GM18502 (cell line): ENCODE results near the gene HDAC9.

Experiments used
- ATAC-seq: cut with Tn5 transposase; IDR thresholded peaks from one replicate; pipeline ENCODE4 v1.9.1; 2021; ENCODE audit warnings: mild to moderate bottlenecking; ENCODE audit not compliant: unreplicated experiment, poor library complexity

Gene HDAC9

DNA sequence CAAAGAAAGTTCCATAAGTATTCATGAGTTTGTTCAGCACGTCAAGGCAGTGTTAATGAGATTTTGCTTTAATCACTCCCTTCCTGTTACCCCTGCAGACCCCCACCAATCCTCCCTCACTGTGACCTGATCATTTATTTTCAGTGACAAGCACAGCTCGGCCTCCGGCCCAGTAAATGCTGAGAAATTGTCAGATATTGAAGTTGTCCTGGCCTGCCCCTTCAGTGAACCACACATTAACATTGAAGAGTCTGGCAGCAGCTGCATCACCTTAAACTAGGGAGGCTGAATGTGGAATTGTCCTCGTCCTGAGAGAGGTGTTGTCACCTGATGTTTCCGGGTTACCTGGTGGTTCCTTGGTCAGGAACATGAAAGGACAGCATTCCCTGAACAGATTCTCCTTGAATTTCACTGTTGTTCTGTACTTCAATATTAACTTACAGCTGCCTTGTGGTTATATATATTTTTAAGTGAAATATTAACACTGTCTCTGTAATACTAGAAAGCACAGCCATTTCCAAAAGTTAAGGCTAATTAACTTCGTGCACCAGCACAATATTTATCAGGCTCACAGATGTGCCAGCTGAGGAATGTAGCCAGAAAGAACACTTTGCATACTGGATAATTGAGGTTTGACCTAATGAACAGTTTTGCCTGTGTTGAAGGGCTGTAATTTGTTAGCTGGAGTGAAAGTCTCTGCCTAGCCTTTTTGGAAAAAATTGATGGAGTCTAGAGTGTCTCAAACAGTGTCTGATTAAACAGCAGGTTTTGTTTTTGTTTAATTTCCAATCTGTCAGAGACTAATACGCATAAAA lies 265.3 kb downstream of the HDAC9 start:
- no peak for ATAC-seq

- no peak for ATAC-seq
Measured at GRCh38 chr7:18762189-18762588, 266.6 kb downstream of the HDAC9 start.

GRCh38 chr7:18768256-18768655 lies 272.7 kb downstream of the HDAC9 start:
- no peak for ATAC-seq

GRCh38 chr7:18770154-18770811 lies 274.7 kb downstream of the HDAC9 start:
- no peak for ATAC-seq

DNA sequence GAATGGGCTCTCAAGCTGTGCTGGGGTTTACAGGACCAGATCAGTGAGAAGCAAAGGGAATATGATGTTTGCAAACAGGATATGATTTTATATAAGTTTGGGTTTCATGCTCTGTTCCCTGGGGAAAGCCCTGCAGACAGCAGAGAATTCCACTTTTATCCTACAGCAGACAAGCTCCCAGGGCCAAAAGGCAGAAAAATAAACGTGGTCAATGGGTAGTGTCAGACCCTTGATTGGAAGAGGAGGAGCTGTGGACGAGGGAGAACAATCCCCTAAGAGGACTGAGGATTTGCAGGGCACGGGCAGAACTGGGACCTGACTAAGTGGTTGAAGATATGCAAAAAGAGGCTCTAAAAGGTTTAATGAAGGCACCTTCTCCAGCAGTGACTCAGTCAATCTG lies 275.3 kb downstream of the HDAC9 start:
- no peak for ATAC-seq

DNA sequence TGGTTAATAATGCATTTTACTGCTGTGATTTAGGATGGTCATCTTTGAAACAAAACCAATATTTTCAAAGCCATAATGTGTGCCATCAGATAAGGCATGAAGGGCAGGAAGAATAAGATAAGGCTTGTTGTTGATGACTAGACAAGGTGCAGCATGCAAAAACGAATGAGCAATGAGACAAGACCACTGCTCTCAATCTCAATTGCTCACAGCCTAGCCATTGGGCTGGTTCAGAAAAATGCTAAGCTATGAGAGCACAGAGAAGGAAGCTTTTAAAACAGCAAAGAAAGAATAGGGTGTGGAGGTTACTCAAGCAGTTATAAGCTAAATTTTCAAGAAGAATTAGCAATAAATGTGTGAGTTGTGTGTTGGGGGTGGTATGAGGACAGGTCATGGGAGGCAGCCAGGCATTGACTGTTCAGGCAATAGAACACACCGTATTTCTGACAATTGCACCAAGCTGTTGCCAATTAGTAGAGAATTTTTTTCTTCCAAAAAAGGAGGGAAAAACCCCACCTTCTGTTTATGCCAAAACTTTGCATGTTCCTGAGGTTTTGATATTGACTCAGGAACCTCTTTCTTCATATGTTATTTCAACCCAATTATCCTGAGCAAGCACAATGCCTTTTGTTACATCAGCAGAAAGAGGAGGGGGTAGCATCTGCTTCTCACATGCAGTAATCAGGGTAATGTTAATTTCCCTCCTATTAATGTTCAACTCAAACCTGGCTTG lies 276.5 kb downstream of the HDAC9 start:
- ATAC-seq, result no peak

- ATAC-seq, result no peak
Measured at GRCh38 chr7:18772567-18772965, 277.0 kb downstream of the HDAC9 start.

DNA sequence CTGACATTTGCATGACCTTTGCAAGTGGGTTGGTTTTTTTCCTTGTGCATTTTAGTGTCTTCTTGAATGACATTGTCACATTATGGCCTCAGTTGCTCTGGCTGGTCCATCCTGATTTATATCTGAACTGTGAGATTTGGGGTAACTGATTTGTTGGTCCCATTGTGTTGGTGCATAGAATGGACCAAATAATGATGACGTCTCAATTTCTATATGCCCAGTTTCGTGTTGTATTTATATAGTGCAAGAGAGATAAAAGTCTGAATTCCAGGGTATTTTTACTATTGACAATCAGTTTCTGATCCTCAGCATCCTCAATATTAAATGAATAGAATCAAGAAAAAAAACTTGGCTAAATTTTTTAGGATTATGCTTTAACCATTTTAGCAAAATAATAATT lies 281.8 kb downstream of the HDAC9 start:
- no peak for ATAC-seq

GRCh38 chr7:18778594-18778993 lies 283.0 kb downstream of the HDAC9 start:
- no peak for ATAC-seq

- ATAC-seq, result no peak
Measured at GRCh38 chr7:18780266-18780665, 284.7 kb downstream of the HDAC9 start.

- ATAC-seq, result no peak
Measured at GRCh38 chr7:18780938-18781337, 285.4 kb downstream of the HDAC9 start.

- ATAC-seq, result no peak
Measured at GRCh38 chr7:18786196-18786727, 290.7 kb downstream of the HDAC9 start.

DNA sequence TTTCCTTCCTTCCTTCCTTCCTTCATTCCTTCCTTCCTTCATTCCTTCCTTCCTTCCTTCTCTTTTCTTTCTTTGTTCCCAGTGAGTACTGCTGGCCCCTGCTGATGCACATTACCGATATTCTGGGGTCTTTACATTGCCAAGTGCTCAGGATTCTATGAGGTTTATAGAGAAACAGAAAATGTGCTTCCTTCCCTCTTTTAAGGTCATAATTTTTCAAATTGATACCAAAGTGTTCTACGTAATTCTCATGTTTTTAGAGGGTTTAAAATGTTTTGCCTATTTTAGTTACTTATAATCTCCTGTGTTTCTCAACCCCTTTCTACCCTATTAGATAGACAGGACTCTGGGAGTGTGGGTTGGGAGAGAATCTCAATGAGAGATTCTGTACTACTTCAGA lies 291.2 kb downstream of the HDAC9 start:
- no peak for ATAC-seq

DNA sequence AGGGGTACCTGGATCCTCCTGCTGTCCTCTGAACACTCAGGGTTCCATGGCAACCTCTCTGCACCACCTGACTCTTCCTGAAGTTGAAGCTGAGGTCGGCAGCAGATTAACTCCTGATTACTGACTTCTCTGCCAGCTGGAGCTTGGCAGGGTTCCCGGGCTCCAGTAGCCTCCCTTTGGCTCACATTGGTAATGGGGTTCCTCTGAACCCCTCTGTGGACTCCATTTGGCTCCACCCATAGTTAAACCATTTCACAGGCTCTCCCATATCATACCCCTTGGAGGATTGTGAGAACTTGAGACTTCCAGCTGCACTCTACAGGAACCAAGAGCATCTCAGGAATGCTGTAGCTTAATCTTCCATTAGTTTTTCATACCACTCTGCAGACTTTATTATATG lies 292.5 kb downstream of the HDAC9 start:
- no peak for ATAC-seq

- no peak for ATAC-seq
Measured at GRCh38 chr7:18792871-18793595, 297.5 kb downstream of the HDAC9 start.

DNA sequence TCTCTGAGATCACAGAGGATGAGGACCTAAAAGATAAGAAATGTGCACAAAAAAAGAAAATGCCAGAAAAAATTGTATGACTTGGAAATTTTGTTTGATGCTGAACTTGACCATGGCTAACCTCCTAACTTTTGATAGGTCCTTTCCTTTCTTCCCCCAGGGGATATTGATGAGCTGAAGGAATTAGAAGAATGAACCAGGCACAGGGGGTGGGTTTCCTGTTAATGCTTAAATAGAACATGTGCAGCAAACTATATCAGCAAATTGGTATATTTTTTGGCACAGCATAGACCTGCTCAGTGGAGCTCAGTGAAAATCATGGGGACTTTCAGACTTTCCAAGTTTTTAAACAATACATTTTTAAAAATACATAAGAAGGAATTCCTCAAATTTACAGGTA lies 300.7 kb downstream of the HDAC9 start:
- ATAC-seq, result no peak

- no peak for ATAC-seq
Measured at GRCh38 chr7:18798088-18798906, 302.7 kb downstream of the HDAC9 start.

DNA sequence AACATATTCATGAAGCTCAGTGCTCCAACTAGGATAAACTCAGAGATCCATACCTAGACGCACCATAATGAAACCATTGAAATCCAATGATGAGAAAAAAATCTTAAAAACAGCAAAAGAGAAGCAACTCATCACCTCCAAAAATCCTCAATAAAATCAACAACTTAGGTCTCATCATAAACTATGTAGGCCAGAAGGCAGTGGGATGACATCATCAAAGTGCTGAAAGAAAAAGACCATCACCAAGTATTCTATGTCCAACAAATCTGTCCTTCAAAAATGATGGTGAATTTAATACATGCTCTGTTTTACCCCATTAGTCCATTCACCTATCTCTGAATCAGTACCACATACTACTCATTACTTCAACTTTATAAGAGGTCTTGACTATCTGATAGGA lies 304.4 kb downstream of the HDAC9 start:
- no peak for ATAC-seq

- ATAC-seq, result no peak
Measured at GRCh38 chr7:18803923-18804322, 308.4 kb downstream of the HDAC9 start.

DNA sequence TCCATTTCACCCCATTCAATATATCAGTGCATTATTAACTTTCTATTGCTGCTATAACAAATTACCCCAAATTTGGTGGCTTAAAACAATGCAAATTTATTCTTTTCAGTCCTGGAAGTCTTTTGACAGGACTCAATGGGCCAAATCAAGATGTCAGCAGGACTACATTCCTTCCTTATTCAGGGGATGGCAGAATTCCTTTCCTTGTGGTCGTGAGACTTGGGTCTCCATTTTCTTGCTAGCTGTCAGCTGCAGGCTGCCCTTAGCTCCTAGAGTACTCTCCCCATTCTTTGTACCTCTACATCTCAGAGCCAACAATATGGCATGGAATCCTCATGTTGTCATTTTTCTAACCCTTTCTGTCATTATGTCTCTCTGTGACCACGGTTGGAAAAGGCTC lies 310.6 kb downstream of the HDAC9 start:
- ATAC-seq, result no peak
